GM10266 (cell line): ENCODE results near the gene CD46.

ENCODE experiments used
- DNase-seq: peaks from one replicate; pipeline ENCODE4 v3.0.0; 2012; ENCODE audit errors: extremely low spot score
- CTCF ChIP-seq: IDR thresholded peaks from 2 replicates; pipeline ENCODE4 v1.5.1; 2012; ENCODE audit warnings: mild to moderate bottlenecking, low read depth; ENCODE audit not compliant: control insufficient read depth, insufficient read depth; ENCODE audit errors: missing control alignments

CD46 gene

DNA sequence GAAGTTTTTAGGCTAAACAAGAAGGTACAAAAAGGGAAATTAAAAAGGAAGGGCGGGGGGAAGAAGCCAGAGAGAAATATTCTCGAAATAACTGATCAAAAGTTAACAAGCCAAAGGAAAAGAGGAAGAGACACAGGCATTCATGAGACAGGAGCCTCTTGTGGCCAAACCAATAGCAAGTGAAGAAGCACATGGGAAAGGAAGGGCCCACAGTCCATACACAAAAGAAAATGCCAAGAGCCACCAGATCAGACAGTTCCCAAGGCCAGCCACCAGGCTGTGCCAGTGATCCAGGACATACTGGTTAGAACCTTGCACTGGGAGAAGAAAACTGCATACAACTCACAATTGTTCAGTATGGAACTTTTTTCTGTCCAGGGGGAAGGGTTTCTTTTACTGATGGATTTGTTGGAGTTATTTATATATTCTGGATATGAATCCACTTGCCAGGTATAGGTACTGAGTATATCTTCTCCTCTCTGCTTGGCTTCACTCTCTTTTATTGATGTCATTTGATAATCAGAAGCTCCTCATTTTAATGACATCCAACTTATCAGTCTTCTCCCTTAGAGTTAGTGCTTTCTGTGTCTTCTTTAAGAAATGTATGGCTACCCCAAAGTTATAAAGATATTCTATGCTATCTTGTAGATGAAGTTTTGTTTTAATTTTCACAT lies 76.8 kb downstream of the CD46 start:
- no peak for DNase-seq
- peak; percentile 81 for TF ChIP-seq CTCF

DNA sequence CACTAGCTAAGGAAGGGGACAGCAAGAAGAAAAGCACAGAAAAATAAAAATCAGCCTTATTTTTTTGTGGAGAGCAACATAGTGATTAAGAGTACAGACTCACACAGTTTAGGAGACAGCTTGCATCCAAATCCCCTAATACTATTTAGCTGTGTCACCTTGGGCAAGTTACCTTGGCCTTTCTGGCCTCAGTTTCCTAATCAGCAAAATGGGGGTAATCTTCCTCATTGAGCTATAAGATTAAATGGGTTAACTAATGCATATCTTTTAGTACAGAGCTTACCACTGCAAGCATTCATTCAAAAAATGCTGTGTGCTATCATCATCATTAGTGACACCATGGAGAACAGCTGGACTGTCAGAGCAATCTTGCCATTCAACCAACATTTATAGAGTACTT lies 77.7 kb downstream of the CD46 start:
- TF ChIP-seq CTCF = no peak
- no peak for DNase-seq

DNA sequence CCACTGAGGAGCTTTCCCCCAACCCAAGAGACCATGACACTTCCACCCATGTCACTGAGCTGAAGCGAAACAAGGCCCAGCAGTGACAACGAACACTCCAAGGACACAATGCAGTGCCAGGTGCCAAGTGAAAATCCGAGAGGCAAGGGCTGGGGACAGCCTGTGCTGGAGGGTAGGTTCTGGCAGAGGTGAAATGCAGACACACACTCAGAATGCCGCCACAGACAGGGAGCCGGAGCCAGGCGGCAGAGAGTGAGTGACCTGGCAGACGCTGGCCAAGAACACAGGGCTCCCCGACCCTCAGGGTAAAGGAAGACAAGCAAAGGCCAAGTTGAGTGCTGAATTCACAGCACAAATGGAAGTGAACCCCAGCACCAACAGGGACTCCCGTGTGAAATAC lies 78.9 kb downstream of the CD46 start:
- TF ChIP-seq CTCF = no peak

DNA sequence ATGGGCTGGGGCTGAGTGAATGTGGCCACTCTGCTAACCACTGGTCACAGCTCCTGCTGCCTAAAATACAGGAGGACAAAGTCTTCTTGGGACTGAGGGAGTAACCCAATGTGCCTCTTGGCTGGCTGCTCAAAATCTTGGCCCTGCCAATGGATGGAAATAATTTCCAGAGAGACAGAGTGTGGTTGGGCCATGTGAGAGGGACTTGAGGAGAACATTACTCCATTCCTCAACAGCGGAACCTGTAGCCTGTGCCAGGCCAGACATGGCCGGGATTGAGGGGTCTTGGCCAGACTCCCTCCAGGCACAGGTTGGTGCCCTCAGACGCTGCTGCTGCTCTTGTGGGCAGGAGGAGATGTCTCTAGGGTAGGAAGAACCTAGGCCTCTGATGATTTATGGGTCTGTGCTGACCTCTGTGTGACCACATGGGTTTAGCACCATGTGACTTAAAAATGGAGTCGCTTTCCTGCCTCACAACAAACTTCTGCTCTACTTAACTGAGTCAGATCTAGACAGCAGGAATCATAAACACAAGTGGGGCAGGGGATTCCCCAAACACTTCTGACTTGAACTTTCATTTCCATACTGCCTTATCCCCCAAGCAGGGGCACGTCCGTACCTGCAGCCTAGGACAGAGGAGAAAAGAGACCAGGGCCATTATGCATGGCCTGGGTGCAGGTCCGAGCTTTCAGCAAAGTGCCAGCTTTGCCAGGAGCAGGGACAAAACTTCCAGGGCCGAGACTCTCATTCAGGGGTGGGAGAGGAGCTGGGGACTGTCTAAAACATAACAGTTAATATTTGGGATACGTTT lies 79.9 kb downstream of the CD46 start:
- TF ChIP-seq CTCF = no peak
- peak; percentile 69 for DNase-seq

More for the DNA sequence above, 78.9 kb downstream of the CD46 start:
- no peak for DNase-seq

DNA sequence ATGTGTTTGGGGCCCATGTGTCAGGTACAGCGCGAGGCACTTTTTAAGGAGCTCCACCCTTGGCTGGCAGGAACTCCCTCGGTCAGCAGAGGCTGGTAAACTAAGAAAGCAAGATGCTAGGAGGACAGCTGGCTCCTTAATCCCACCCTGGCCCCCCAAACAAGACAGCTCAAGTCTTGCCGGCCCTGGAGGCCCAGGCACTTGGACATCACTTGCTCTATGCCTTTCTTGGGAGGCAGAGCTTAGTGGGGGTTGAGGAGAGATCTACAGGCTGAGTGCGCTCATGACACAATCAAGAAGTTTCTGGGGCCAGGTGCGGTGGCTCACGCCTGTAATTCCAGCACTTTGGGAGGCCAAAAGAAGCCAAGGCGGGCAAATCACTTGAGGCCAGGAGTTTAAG lies 80.9 kb downstream of the CD46 start:
- no peak for DNase-seq
- TF ChIP-seq CTCF = no peak

GRCh38 chr1:207833381-207833780 lies 81.5 kb downstream of the CD46 start:
- no peak for DNase-seq
- TF ChIP-seq CTCF = no peak
